SJCRH30 (cell line): ENCODE results near the gene LIF. TPM values are rescaled to one million over a fixed set of nuclear protein-coding genes. Genes with fewer than 3 reads are reported as not detected.
"Not testable (repeated sequence)": the region's sequence is repeated elsewhere in the genome, so short reads cannot be mapped to it uniquely, and the experiment has no call there.

Experiments used
- DNase-seq, 2 experiments: peaks; one replicate each; pipeline ENCODE4 v3.0.0-alpha.2; 2015 to 2020
- H3K27ac ChIP-seq: fragments of 250-450 bp; sonication (Bioruptor Pico); 2 replicates; pipeline ENCODE4 v1.5.1; 2020; ENCODE audit warnings: mild to moderate bottlenecking, moderate library complexity
- H3K27me3 ChIP-seq: fragments of 250-450 bp; sonication (Bioruptor Pico); 2 replicates; pipeline ENCODE4 v1.5.1; 2020; ENCODE audit warnings: mild to moderate bottlenecking, moderate library complexity
- H3K36me3 ChIP-seq: fragments of 250-450 bp; sonication (Bioruptor Pico); 2 replicates; pipeline ENCODE4 v1.5.1; 2020; ENCODE audit warnings: mild to moderate bottlenecking, moderate library complexity
- H3K4me1 ChIP-seq: fragments of 250-450 bp; sonication (Bioruptor Pico); 2 replicates; pipeline ENCODE4 v1.5.1; 2020; ENCODE audit warnings: mild to moderate bottlenecking, moderate library complexity
- H3K4me3 ChIP-seq: fragments of 250-450 bp; sonication (Bioruptor Pico); 2 replicates; pipeline ENCODE4 v1.5.1; 2020; ENCODE audit warnings: mild to moderate bottlenecking, moderate library complexity
- H3K9me3 ChIP-seq: fragments of 250-450 bp; sonication (Bioruptor Pico); replicated peaks from 2 replicates; pipeline ENCODE4 v1.5.1; 2020; ENCODE audit warnings: mild to moderate bottlenecking, moderate library complexity
- total RNA-seq: library from RNA; depleted of rRNA; stranded (reverse); fragments of >200 nt; shearing (Covaris generic); gene quantifications from 2 replicates; pipeline ENCODE4 v1.2.3, GENCODE V29; 2014

LIF gene
- total RNA-seq, 1 experiment from 2014 or later, result 1.7 TPM

- DNase-seq, result no peak
- Histone ChIP-seq H3K4me3 (no peak overlapping the region), H3K36me3 (no peaks in the 10 kb centered on the region), H3K27me3 (no peaks in the 10 kb centered on the region; the same call in 1 of the 2 replicates), H3K9me3 (no peaks in the 10 kb centered on the region), H3K27ac (no peak overlapping the region), H3K4me1 (peaks cover 11% of the 10 kb centered on the region; the same call in 1 of the 2 replicates)
Observed at GRCh38 chr22:30221121-30221992, 25.2 kb downstream of the LIF start.

- Histone ChIP-seq H3K4me1 (peaks cover 11% of the 10 kb centered on the region; the same call in 1 of the 2 replicates), H3K27ac (no peak overlapping the region), H3K4me3 (no peak overlapping the region), H3K36me3 (no peaks in the 10 kb centered on the region), H3K9me3 (no peaks in the 10 kb centered on the region), H3K27me3 (no peaks in the 10 kb centered on the region; the same call in 1 of the 2 replicates)
- no peak for DNase-seq
Observed at GRCh38 chr22:30220338-30221012, 26.1 kb downstream of the LIF start.

- Histone ChIP-seq H3K4me3 (no peak overlapping the region), H3K4me1 (peaks cover 11% of the 10 kb centered on the region; the same call in 1 of the 2 replicates)
- no peak for DNase-seq
Observed at GRCh38 chr22:30219668-30220278, 26.8 kb downstream of the LIF start.

GRCh38 chr22:30219049-30219654 is 27.4 kb downstream of the LIF start:
- no peak overlapping the region for H3K27ac ChIP-seq
- H3K4me1 ChIP-seq, result peaks cover 6% of the 10 kb centered on the region; the same call in 1 of the 2 replicates
- H3K36me3 ChIP-seq, result no peaks in the 10 kb centered on the region
- no peak for DNase-seq
- H3K9me3 ChIP-seq, result no peaks in the 10 kb centered on the region
- no peaks in the 10 kb centered on the region; the same call in 1 of the 2 replicates for H3K27me3 ChIP-seq
- no peak overlapping the region for H3K4me3 ChIP-seq

More at GRCh38 chr22:30219668-30220278, 26.8 kb downstream of the LIF start:
- Histone ChIP-seq H3K27me3 (no peaks in the 10 kb centered on the region; the same call in 1 of the 2 replicates), H3K36me3 (no peaks in the 10 kb centered on the region), H3K27ac (no peak overlapping the region), H3K9me3 (no peaks in the 10 kb centered on the region)

GRCh38 chr22:30217698-30218560 is 28.6 kb downstream of the LIF start:
- H3K36me3 ChIP-seq, result no peaks in the 10 kb centered on the region
- H3K9me3 ChIP-seq, result no peaks in the 10 kb centered on the region
- no peak overlapping the region for H3K27ac ChIP-seq
- H3K27me3 ChIP-seq, result no peaks in the 10 kb centered on the region; the same call in 1 of the 2 replicates
- no peak overlapping the region for H3K4me3 ChIP-seq
- DNase-seq, result no peak
- H3K4me1 ChIP-seq, result no peaks in the 10 kb centered on the region

GRCh38 chr22:30216710-30217109 is 29.8 kb downstream of the LIF start:
- H3K9me3 ChIP-seq, result no peaks in the 10 kb centered on the region
- H3K4me1 ChIP-seq, result peaks cover 4% of the 10 kb centered on the region
- no peak for DNase-seq
- no peak overlapping the region for H3K27ac ChIP-seq
- no peaks in the 10 kb centered on the region; the same call in 1 of the 2 replicates for H3K27me3 ChIP-seq
- H3K4me3 ChIP-seq, result no peak overlapping the region
- H3K36me3 ChIP-seq, result no peaks in the 10 kb centered on the region

GRCh38 chr22:30216272-30216671 is 30.3 kb downstream of the LIF start:
- H3K4me3 ChIP-seq, H3K36me3 ChIP-seq, DNase-seq, H3K4me1 ChIP-seq, H3K9me3 ChIP-seq, H3K27me3 ChIP-seq, H3K27ac ChIP-seq: not testable (repeated sequence)

GRCh38 chr22:30214703-30215407 is 31.7 kb downstream of the LIF start:
- Histone ChIP-seq H3K27me3 (no peaks in the 10 kb centered on the region), H3K36me3 (no peaks in the 10 kb centered on the region), H3K4me3 (no peak overlapping the region), H3K9me3 (no peaks in the 10 kb centered on the region), H3K27ac (no peak overlapping the region), H3K4me1 (peaks cover 18% of the 10 kb centered on the region)
- DNase-seq, result no peak

GRCh38 chr22:30212996-30213441 is 33.5 kb downstream of the LIF start:
- H3K36me3 ChIP-seq, result no peaks in the 10 kb centered on the region
- H3K9me3 ChIP-seq, result no peaks in the 10 kb centered on the region
- DNase-seq, result no peak
- no peak overlapping the region for H3K27ac ChIP-seq
- no peak overlapping the region for H3K4me3 ChIP-seq
- peaks cover 37% of the 10 kb centered on the region for H3K4me1 ChIP-seq
- no peaks in the 10 kb centered on the region for H3K27me3 ChIP-seq

GRCh38 chr22:30212363-30212995 is 34.1 kb downstream of the LIF start:
- Histone ChIP-seq H3K27me3 (no peaks in the 10 kb centered on the region), H3K4me1 (peaks cover 42% of the 10 kb centered on the region), H3K4me3 (no peak overlapping the region), H3K36me3 (no peaks in the 10 kb centered on the region), H3K9me3 (no peaks in the 10 kb centered on the region), H3K27ac (no peak overlapping the region)
- DNase-seq, result no peak

GRCh38 chr22:30211124-30211820 is 35.3 kb downstream of the LIF start:
- H3K27ac ChIP-seq, result peak overlapping the region; percentile 89
- peaks cover 51% of the 10 kb centered on the region for H3K4me1 ChIP-seq
- DNase-seq, result no peak
- no peaks in the 10 kb centered on the region for H3K36me3 ChIP-seq
- no peaks in the 10 kb centered on the region for H3K9me3 ChIP-seq
- H3K4me3 ChIP-seq, result peak overlapping the region; percentile 24; the same call in 1 of the 2 replicates
- H3K27me3 ChIP-seq, result no peaks in the 10 kb centered on the region

- Histone ChIP-seq H3K4me3 (peak overlapping the region; percentile 24), H3K36me3 (no peaks in the 10 kb centered on the region), H3K4me1 (peaks cover 56% of the 10 kb centered on the region), H3K9me3 (no peaks in the 10 kb centered on the region), H3K27me3 (no peaks in the 10 kb centered on the region), H3K27ac (peak overlapping the region; percentile 89)
- peak; percentile 82 to 88 for DNase-seq
Observed at GRCh38 chr22:30210235-30210909, 36.2 kb downstream of the LIF start.
